HG03103 (cell line): ENCODE data around the gene STK31.
"Not testable (repeated sequence)": the region's sequence is repeated elsewhere in the genome, so short reads cannot be mapped to it uniquely, and the experiment has no call there.

Experiments
- ATAC-seq: cut with Tn5 transposase; IDR thresholded peaks from one replicate; pipeline ENCODE4 v1.9.1; 2021; ENCODE audit warnings: low read depth; ENCODE audit not compliant: unreplicated experiment

Gene STK31

GRCh38 chr7:23713285-23714149 is 3.5 kb downstream of the STK31 start:
- no peak for ATAC-seq

GRCh38 chr7:23714150-23714464 is 4.1 kb downstream of the STK31 start:
- no peak for ATAC-seq

GRCh38 chr7:23714579-23714978 is 4.6 kb downstream of the STK31 start:
- ATAC-seq: no peak

- no peak for ATAC-seq
Observed at GRCh38 chr7:23715099-23715498, 5.1 kb downstream of the STK31 start.

- ATAC-seq: no peak
Observed at GRCh38 chr7:23717788-23718187, 7.8 kb downstream of the STK31 start.

GRCh38 chr7:23721456-23721855 is 11.4 kb downstream of the STK31 start:
- ATAC-seq: no peak

- not testable (repeated sequence) for ATAC-seq
Observed at GRCh38 chr7:23722587-23723216, 12.7 kb downstream of the STK31 start.

- not testable (repeated sequence) for ATAC-seq
Observed at GRCh38 chr7:23724113-23724512, 14.1 kb downstream of the STK31 start.

GRCh38 chr7:23742051-23742450 is 32.0 kb downstream of the STK31 start:
- ATAC-seq: no peak

GRCh38 chr7:23743226-23743625 is 33.2 kb downstream of the STK31 start:
- ATAC-seq: no peak

- no peak for ATAC-seq
Observed at GRCh38 chr7:23746629-23747028, 36.6 kb downstream of the STK31 start.

- ATAC-seq: no peak
Observed at GRCh38 chr7:23751852-23752251, 41.8 kb downstream of the STK31 start.

GRCh38 chr7:23758839-23759238 is 48.8 kb downstream of the STK31 start:
- ATAC-seq: not testable (repeated sequence)

- no peak for ATAC-seq
Observed at GRCh38 chr7:23759671-23760391, 49.8 kb downstream of the STK31 start.

- no peak for ATAC-seq
Observed at GRCh38 chr7:23765943-23766342, 55.9 kb downstream of the STK31 start.

GRCh38 chr7:23767514-23767913 is 57.5 kb downstream of the STK31 start:
- ATAC-seq: no peak

- no peak for ATAC-seq
Observed at GRCh38 chr7:23768022-23768421, 58.0 kb downstream of the STK31 start.

GRCh38 chr7:23779185-23779800 is 69.3 kb downstream of the STK31 start:
- ATAC-seq: not testable (repeated sequence)

- ATAC-seq: no peak
Observed at GRCh38 chr7:23783115-23783514, 73.1 kb downstream of the STK31 start.

GRCh38 chr7:23787272-23787671 is 77.3 kb downstream of the STK31 start:
- ATAC-seq: no peak

GRCh38 chr7:23788843-23789242 is 78.8 kb downstream of the STK31 start:
- no peak for ATAC-seq
